H1 (cell line): ENCODE results near the gene ARPP19. TPM values are rescaled to one million over a fixed set of nuclear protein-coding genes. Genes with fewer than 3 reads are reported as not detected.

Experiments
- CTCF ChIA-PET: fragments of 300-600 bp; sonication (Branson Sonifier 250); formaldehyde crosslinking; loops from one replicate; lab custom pipeline; 2021; ENCODE audit not compliant: partially characterized antibody; lab: Charles Lee
- POLR2A ChIA-PET: fragments of 300-600 bp; sonication (Branson Sonifier 250); formaldehyde crosslinking; loops from one replicate; lab custom pipeline; 2021; ENCODE audit warnings: inconsistent platforms; ENCODE audit not compliant: partially characterized antibody; lab: Charles Lee
- DNase-seq, 2 experiments: peaks; one replicate each; pipeline versions ENCODE4 v3.0.0 to v3.0.0-alpha.2; 2010 to 2022; ENCODE audit warnings: low spot score in 2 of 2, low read depth in 1 of 2, mixed read lengths in 1 of 2
- FAIRE-seq: peaks from 2 replicates; lab custom pipeline; 2011; peaks lifted over from hg19 to GRCh38; lab: Jason Lieb, UNC
- H2AFZ ChIP-seq: 2 replicates; pipeline ENCODE4 v1.8.1; 2012; ENCODE audit warnings: low read length, inconsistent platforms
- H2AK5ac ChIP-seq: 2 replicates; pipeline ENCODE4 v1.6.1; 2013; ENCODE audit warnings: low read depth, low read length
- H2BK120ac ChIP-seq: replicated peaks from 2 replicates; pipeline ENCODE3; 2013; ENCODE audit warnings: low read depth, low read length, inconsistent platforms
- H2BK12ac ChIP-seq: 2 replicates; pipeline ENCODE4 v1.6.1; 2013; ENCODE audit warnings: low read depth, low read length
- H2BK15ac ChIP-seq: 2 replicates; pipeline ENCODE4 v1.6.1; 2013; ENCODE audit warnings: low read length
- H2BK20ac ChIP-seq: 2 replicates; pipeline ENCODE4 v1.6.1; 2013; ENCODE audit warnings: low read length
- H2BK5ac ChIP-seq: 2 replicates; pipeline ENCODE4 v1.6.1; 2013; ENCODE audit warnings: low read depth, low read length
- H3K14ac ChIP-seq: 2 replicates; pipeline ENCODE4 v1.6.1; 2013; ENCODE audit warnings: inconsistent platforms; ENCODE audit not compliant: insufficient read length
- H3K18ac ChIP-seq: 2 replicates; pipeline ENCODE4 v1.6.1; 2013; ENCODE audit warnings: low read length; ENCODE audit errors: extremely low read depth
- H3K23ac ChIP-seq: 2 replicates; pipeline ENCODE4 v1.6.1; 2013; ENCODE audit warnings: inconsistent platforms; ENCODE audit not compliant: insufficient read length
- H3K23me2 ChIP-seq: 2 replicates; pipeline ENCODE4 v1.6.1; 2013; ENCODE audit warnings: low read depth, low read length
- H3K27ac ChIP-seq: 2 replicates; pipeline ENCODE4 v1.6.1; 2011; ENCODE audit warnings: low read depth, low read length, inconsistent platforms
- H3K27me3 ChIP-seq, 4 experiments: replicated peaks in 1 of 4; 1 replicate in 1 of 4; 2 replicates in 3 of 4; pipeline versions ENCODE4 v1.6.1 to v1.8.1; 2011 to 2013; ENCODE audit warnings: low read length in 3 of 4, mild to moderate bottlenecking in 3 of 4, inconsistent platforms in 2 of 4, mixed read lengths in 2 of 4, moderate library complexity in 1 of 4; ENCODE audit not compliant: control insufficient read depth in 3 of 4, insufficient read depth in 3 of 4; ENCODE audit errors: extremely low read depth in 1 of 4
- H3K36me3 ChIP-seq, 4 experiments: 2 replicates each; pipeline versions ENCODE4 v1.6.1 to v1.8.1; 2011 to 2013; ENCODE audit warnings: mild to moderate bottlenecking in 4 of 4, low read length in 3 of 4, moderate library complexity in 2 of 4, control low read depth in 1 of 4, inconsistent platforms in 1 of 4; ENCODE audit not compliant: insufficient read depth in 4 of 4, control insufficient read depth in 2 of 4
- H3K4ac ChIP-seq: replicated peaks from 2 replicates; pipeline ENCODE3; 2013; ENCODE audit warnings: low read length, low read depth, mixed read lengths, inconsistent platforms; ENCODE audit not compliant: insufficient read length
- H3K4me1 ChIP-seq, 4 experiments: replicated peaks in 1 of 4; 1 replicate in 1 of 4; 2 replicates in 3 of 4; pipeline versions ENCODE4 v1.6.1 to v1.8.1; 2011 to 2013; ENCODE audit warnings: low read length in 3 of 4, inconsistent platforms in 2 of 4, mixed read lengths in 1 of 4; ENCODE audit not compliant: insufficient read depth in 4 of 4, control insufficient read depth in 3 of 4
- H3K4me2 ChIP-seq, 2 experiments: 2 replicates each; pipeline versions ENCODE4 v1.6.1 to v1.8.1; 2011 to 2013; ENCODE audit warnings: low read depth in 2 of 2, low read length in 2 of 2, control low read depth in 1 of 2, inconsistent platforms in 1 of 2, mild to moderate bottlenecking in 1 of 2; ENCODE audit not compliant: insufficient read depth in 1 of 2
- H3K4me3 ChIP-seq, 4 experiments: fragments of 200-600, 300-600 bp in 1 of 4; sonication (generic), shearing (Covaris generic), sonication (Bioruptor Twin) in 1 of 4; 2 replicates each; pipeline versions ENCODE4 v1.5.1 to v1.8.1; 2011 to 2016; ENCODE audit warnings: low read length in 4 of 4, low read depth in 3 of 4, control low read depth in 2 of 4, inconsistent platforms in 2 of 4, mild to moderate bottlenecking in 2 of 4, mixed read lengths in 1 of 4, moderate library complexity in 1 of 4; ENCODE audit not compliant: insufficient read depth in 2 of 4; ENCODE audit errors: extremely low read depth in 1 of 4
- H3K56ac ChIP-seq: replicated peaks from 2 replicates; pipeline ENCODE3; 2013; ENCODE audit warnings: low read depth, mild to moderate bottlenecking, mixed read lengths, low read length, inconsistent platforms; ENCODE audit not compliant: insufficient read length
- H3K79me1 ChIP-seq: 2 replicates; pipeline ENCODE4 v1.6.1; 2013; ENCODE audit warnings: low read depth, low read length, control low read depth
- H3K79me2 ChIP-seq, 2 experiments: 2 replicates each; pipeline versions ENCODE4 v1.6.1 to v1.8.1; 2012 to 2013; ENCODE audit warnings: low read length in 2 of 2, mild to moderate bottlenecking in 2 of 2, inconsistent platforms in 1 of 2; ENCODE audit not compliant: insufficient read depth in 2 of 2, control insufficient read depth in 1 of 2
- H3K9ac ChIP-seq, 4 experiments: replicated peaks in 1 of 4; 1 replicate in 1 of 4; 2 replicates in 3 of 4; pipeline versions ENCODE4 v1.6.1 to v1.8.1; 2011 to 2013; ENCODE audit warnings: low read depth in 3 of 4, low read length in 3 of 4, control low read depth in 2 of 4, mild to moderate bottlenecking in 2 of 4, moderate library complexity in 2 of 4, inconsistent platforms in 1 of 4; ENCODE audit errors: extremely low read depth in 1 of 4
- H3K9me3 ChIP-seq, 2 experiments: 2 replicates each; pipeline versions ENCODE4 v1.6.1 to v1.8.1; 2012 to 2013; ENCODE audit warnings: mild to moderate bottlenecking in 2 of 2, moderate library complexity in 2 of 2, control low read depth in 1 of 2, inconsistent platforms in 1 of 2, low read depth in 1 of 2, low read length in 1 of 2, mixed read lengths in 1 of 2; ENCODE audit not compliant: insufficient read depth in 2 of 2
- H4K20me1 ChIP-seq, 2 experiments: replicated peaks in 1 of 2; 2 replicates each; pipeline versions ENCODE3 to v1.8.1; 2011 to 2013; ENCODE audit warnings: inconsistent platforms in 2 of 2, low read length in 2 of 2, mild to moderate bottlenecking in 1 of 2; ENCODE audit not compliant: insufficient read depth in 2 of 2, control insufficient read depth in 1 of 2
- H4K5ac ChIP-seq: 2 replicates; pipeline ENCODE4 v1.6.1; 2013; ENCODE audit warnings: low read length, low read depth, mixed read lengths, inconsistent platforms; ENCODE audit not compliant: insufficient read length
- H4K8ac ChIP-seq: 2 replicates; pipeline ENCODE4 v1.8.0; 2013; ENCODE audit warnings: mild to moderate bottlenecking, moderate library complexity, low read length, inconsistent platforms; ENCODE audit not compliant: insufficient read depth; ENCODE audit errors: extremely low read depth
- H4K91ac ChIP-seq: replicated peaks from 2 replicates; pipeline ENCODE3; 2013; ENCODE audit warnings: low read length, mixed read lengths, inconsistent platforms; ENCODE audit not compliant: insufficient read length
- CBX8 ChIP-seq: fragments of 300-800, 300-1000 bp; sonication (generic); IDR thresholded peaks from 2 replicates; pipeline ENCODE4 v1.7.1; 2016; ENCODE audit warnings: low read depth, low read length, borderline replicate concordance
- CEBPB ChIP-seq: IDR thresholded peaks from 2 replicates; pipeline ENCODE4 v1.6.1; 2012; ENCODE audit warnings: low read depth, low read length
- CHD1 ChIP-seq: IDR thresholded peaks from 2 replicates; pipeline ENCODE4 v1.6.1; 2012; ENCODE audit warnings: low read depth, low read length, improper control_type of control experiment
- FOSL1 ChIP-seq: IDR thresholded peaks from 2 replicates; pipeline ENCODE4 v1.6.1; 2011; ENCODE audit warnings: mild to moderate bottlenecking, low read depth, low read length, moderate library complexity; ENCODE audit not compliant: insufficient read depth
- HDAC2 ChIP-seq, 2 experiments: fragments of 300-600 bp in 1 of 2; sonication (generic) in 1 of 2; IDR thresholded peaks; 2 replicates each; pipeline ENCODE4 v1.6.1; 2011 to 2012; ENCODE audit warnings: low read depth in 2 of 2, low read length in 2 of 2, mild to moderate bottlenecking in 2 of 2, moderate library complexity in 2 of 2, borderline replicate concordance in 1 of 2, inconsistent platforms in 1 of 2
- NRF1 ChIP-seq: IDR thresholded peaks from 2 replicates; pipeline ENCODE4 v1.6.1; 2011; ENCODE audit warnings: mild to moderate bottlenecking, low read depth, low read length, improper control_type of control experiment
- RAD21 ChIP-seq, 2 experiments: IDR thresholded peaks in 1 of 2; conservative IDR thresholded peaks in 1 of 2; 2 replicates each; pipeline ENCODE4 v1.6.1; 2011; ENCODE audit warnings: low read depth in 2 of 2, low read length in 2 of 2, improper control_type of control experiment in 1 of 2, inconsistent platforms in 1 of 2, mild to moderate bottlenecking in 1 of 2, moderate library complexity in 1 of 2
- RNF2 ChIP-seq: fragments of 200-900, 300-1000 bp; sonication (generic); IDR thresholded peaks from 2 replicates; pipeline ENCODE4 v1.7.1; 2016; ENCODE audit warnings: borderline replicate concordance, low read depth, mild to moderate bottlenecking, antibody characterized with exemption, low read length; ENCODE audit not compliant: poor library complexity, severe bottlenecking; ENCODE audit errors: missing control alignments
- SIRT6 ChIP-seq: IDR thresholded peaks from one replicate; pipeline ENCODE4 v1.7.1; 2012; ENCODE audit warnings: low read length, inconsistent platforms
- SP1 ChIP-seq: IDR thresholded peaks from 2 replicates; pipeline ENCODE4 v1.6.1; 2011; ENCODE audit warnings: low read depth, low read length
- SUZ12 ChIP-seq: fragments of 200-600 bp; sonication (generic); IDR thresholded peaks from 2 replicates; pipeline ENCODE4 v1.6.1; 2012; ENCODE audit warnings: mild to moderate bottlenecking, inconsistent platforms, low read length, moderate library complexity, mixed read lengths
- TEAD4 ChIP-seq: IDR thresholded peaks from 2 replicates; pipeline ENCODE4 v1.6.1; 2012; ENCODE audit warnings: low read depth, low read length, inconsistent platforms, mixed read lengths
- WGBS, 2 experiments: shearing (Covaris generic) in 1 of 2; methylation state at CpG; one replicate each; pipeline versions ENCODE4 v1.1.6 to v1.1.7; 2013 to 2015; ENCODE audit warnings: low lambda C conversion rate in 2 of 2, mixed read lengths in 2 of 2, inconsistent platforms in 1 of 2, low coverage in 1 of 2, missing lambda C conversion rate in 1 of 2; ENCODE audit not compliant: insufficient replicate concordance in 2 of 2, insufficient coverage in 1 of 2, insufficient read length in 1 of 2; ENCODE audit errors: extremely low coverage in 1 of 2, missing lambda C conversion rate in 1 of 2; 5-methylcytosine and 5-hydroxymethylcytosine counted together
- polyA plus RNA-seq, 7 experiments: library from polyadenylated mRNA; depleted of rRNA in 3 of 7; stranded (reverse) in 5 of 7; unstranded in 2 of 7; fragments of >200 nt in 5 of 7; fragments of 200-250 nt in 2 of 7; gene quantifications; 1 replicate in 5 of 7; 2 replicates in 1 of 7; 4 replicates in 1 of 7; pipeline versions ENCODE4 v1.2.1 to v1.2.3, GENCODE V29; 2011 to 2013; ENCODE audit warnings: missing spikeins in 2 of 7, mixed read lengths in 2 of 7
- total RNA-seq: library from RNA; stranded (reverse); fragmentation: NEBNext Ultra II Directional; extraction: Animal tissue kit (Norgen Biotek cat#: 25700); gene quantifications from 2 replicates; pipeline ENCODE4 v1.2.1, GENCODE V29; 2021

ARPP19 gene
- total and polyA plus RNA-seq, 2 of the 8 experiments (the other 6 are each of a cell fraction or from before 2014, with no cell fraction given), result 81.9 to 274 TPM

DNA sequence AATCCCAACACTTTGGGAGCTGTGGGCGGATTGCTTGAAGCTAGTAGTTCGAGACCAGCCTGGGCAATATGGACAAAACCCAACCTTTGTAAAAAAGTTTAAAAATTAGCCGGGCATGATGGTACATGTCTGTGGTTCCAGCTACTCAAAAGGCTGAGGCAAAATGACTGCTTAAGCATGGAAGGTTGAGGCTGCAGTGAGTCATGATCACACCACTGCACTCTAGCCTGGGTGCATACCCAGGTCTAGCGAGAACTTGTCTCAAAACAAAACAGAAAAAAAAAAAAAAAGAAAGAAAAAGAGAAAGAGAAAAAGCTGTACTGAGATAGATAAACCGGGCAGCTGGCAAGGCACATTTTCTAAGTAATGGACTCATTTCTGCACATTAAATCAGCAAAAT is 10.6 kb downstream of the ARPP19 start:
- peaks cover 0 to 42% (median 12%) of the 10 kb centered on the region in 4 experiments; a peak in 6 of 8 replicates for H3K36me3 ChIP-seq
- FAIRE-seq (no peak), DNase-seq (no peak)
- WGBS, 2 experiments, result 93% methylated on average over 5 of the region's 5 CpGs; no CpG with 5 or more reads in 1 of the 2 experiments
- H3K79me2 ChIP-seq, result peaks cover 22 to 99% of the 10 kb centered on the region in 2 experiments
- no peak overlapping the region for H4K5ac ChIP-seq
- H3K4me1 ChIP-seq, result peaks cover 0 to 7% (median 0%) of the 10 kb centered on the region in 4 experiments; a peak in 2 of 7 replicates
- H3K9me3 ChIP-seq, result no peaks in the 10 kb centered on the region
- H3K56ac ChIP-seq, result no peak overlapping the region
- no peak overlapping the region for H2BK120ac ChIP-seq
- no peak overlapping the region for H2AFZ ChIP-seq
- no peak overlapping the region for H3K27ac ChIP-seq
- peaks cover 3% of the 10 kb centered on the region; the same call in 1 of the 2 replicates for H3K79me1 ChIP-seq
- no peaks in the 10 kb centered on the region for H3K23me2 ChIP-seq
- no peak overlapping the region for H3K4me3 ChIP-seq
- H3K9ac ChIP-seq, result no peak overlapping the region
- H4K8ac ChIP-seq, result no peak overlapping the region
- no peak overlapping the region for H3K23ac ChIP-seq
- ChIA-PET POLR2A (interaction anchor here (4.0 kb wide), 1 partner anchor 11 kb away, joined by 12 read pairs; the partner anchor contains the start of gene ARPP19), CTCF (interaction anchor here (0.6 to 2.4 kb wide), 5 partner anchors 12 to 304 kb away, joined by 3 to 5 read pairs (median 3); no protein-coding TSS in a partner anchor)
- no peak overlapping the region for H2BK12ac ChIP-seq
- H3K4ac ChIP-seq, result no peak overlapping the region
- H3K27me3 ChIP-seq, result no peaks in the 10 kb centered on the region
- peaks cover 17 to 19% of the 10 kb centered on the region in 2 experiments for H4K20me1 ChIP-seq
- H2BK5ac ChIP-seq, result no peak overlapping the region
- no peak overlapping the region for H2BK20ac ChIP-seq
- H3K18ac ChIP-seq, result no peak overlapping the region
- no peak overlapping the region for H2BK15ac ChIP-seq
- no peak overlapping the region for H3K4me2 ChIP-seq
- no peak overlapping the region for H3K14ac ChIP-seq
- no peak overlapping the region for H4K91ac ChIP-seq
- no peak overlapping the region for H2AK5ac ChIP-seq
- no peak for TF ChIP-seq TEAD4
- TF ChIP-seq CHD1, result no peak
- no peak for TF ChIP-seq RNF2
- TF ChIP-seq FOSL1, result no peak
- TF ChIP-seq HDAC2 (IDR thresholded peaks at IDR 0.05; ENCODE audit: borderline replicate concordance in 1 of 2, low read depth in 2 of 2, low read length in 2 of 2), result no peak
- no peak for TF ChIP-seq CEBPB
- TF ChIP-seq CBX8, result no peak
- no peak for TF ChIP-seq SP1
- no peak for TF ChIP-seq NRF1
- no peak for TF ChIP-seq SUZ12
- TF ChIP-seq RAD21 (IDR thresholded peaks at IDR 0.05 in 1 of 2, conservative IDR thresholded peaks at IDR 0.05 in 1 of 2; ENCODE audit: low read depth in 2 of 2, low read length in 2 of 2), result no peak
- TF ChIP-seq SIRT6, result no peak
